KG1 (cell line): Measurements from ENCODE around the gene POLR3K.
A peak's percentile ranks its signal among the peaks of the same experiment; 100 is the strongest.

Experiments
- DNase-seq: peaks from one replicate; lab custom pipeline; 2025; lab: John Stamatoyannopoulos, UW

POLR3K gene

GRCh38 chr16:78444-79150 lies 25.2 kb upstream of the POLR3K start:
- no peak for DNase-seq

GRCh38 chr16:77807-78443 lies 24.5 kb upstream of the POLR3K start, which contains the start of gene MPG:
Gene MPG (plus strand): TSS chr16:78225. CDS start chr16:78310, 85 bp downstream.
- DNase-seq = peak; percentile 27

GRCh38 chr16:77273-77806 lies 23.9 kb upstream of the POLR3K start:
- no peak for DNase-seq

- peak; percentile 43 for DNase-seq
Measured at GRCh38 chr16:76535-77272, 23.3 kb upstream of the POLR3K start.

- peak; percentile 46 for DNase-seq
Measured at GRCh38 chr16:75580-76501, 22.4 kb upstream of the POLR3K start.

GRCh38 chr16:74747-75334 lies 21.4 kb upstream of the POLR3K start:
- no peak for DNase-seq

- DNase-seq = no peak
Measured at GRCh38 chr16:74051-74746, 20.8 kb upstream of the POLR3K start.

- DNase-seq = no peak
Measured at GRCh38 chr16:72561-73548, 19.4 kb upstream of the POLR3K start, which contains the start of gene RHBDF1. Gene RHBDF1 (minus strand): TSS chr16:72631. CDS start chr16:65015, 7,616 bp downstream.

- no peak for DNase-seq
Measured at GRCh38 chr16:71540-72401, 18.4 kb upstream of the POLR3K start.

GRCh38 chr16:71210-71539 lies 17.8 kb upstream of the POLR3K start:
- no peak for DNase-seq

GRCh38 chr16:69181-69580 lies 15.8 kb upstream of the POLR3K start:
- no peak for DNase-seq

GRCh38 chr16:67884-68789 lies 14.7 kb upstream of the POLR3K start:
- DNase-seq = no peak

GRCh38 chr16:67183-67791 lies 13.9 kb upstream of the POLR3K start:
- no peak for DNase-seq

- no peak for DNase-seq
Measured at GRCh38 chr16:66309-67182, 13.1 kb upstream of the POLR3K start.

- peak; percentile 37 for DNase-seq
Measured at GRCh38 chr16:65745-66144, 12.3 kb upstream of the POLR3K start.

GRCh38 chr16:64914-65255 lies 11.5 kb upstream of the POLR3K start:
- no peak for DNase-seq
